SK-N-SH treated with all-trans-retinoic acid at 6 μM for 48 hours (cell line): ENCODE results near the gene COL4A5.

Experiments used
- ARNTL ChIP-seq: fragments of 450-650 bp; formaldehyde crosslinking; IDR thresholded peaks from 2 replicates; pipeline ENCODE4 v1.5.0; 2020; ENCODE audit warnings: low read depth, mild to moderate bottlenecking, moderate library complexity, borderline replicate concordance
- CREB5 ChIP-seq: fragments of 250-450 bp; sonication (Bioruptor Pico); IDR thresholded peaks from 2 replicates; pipeline ENCODE4 v1.5.1; 2020; ENCODE audit warnings: low read depth, mild to moderate bottlenecking, moderate library complexity

GRCh38 chrX:108702530-108702929, 262.9 kb downstream of the COL4A5 start:
- TF ChIP-seq ARNTL, result no peak
- TF ChIP-seq CREB5 (CRISPR knock-in tag), result no peak
